SK-N-SH (cell line): ENCODE results near the gene TRIP13. TPM values are rescaled to one million over a fixed set of nuclear protein-coding genes. Genes with fewer than 3 reads are reported as not detected.

Source experiments
- CTCF ChIA-PET: fragments of 300-600, 350-600 bp; formaldehyde crosslinking; extraction: SDS; loops from one replicate; lab custom pipeline; 2021; lab: Yijun Ruan, JAX
- POLR2A ChIA-PET: fragments of 350-600 bp; sonication (Branson Sonifier 250); formaldehyde crosslinking; extraction: SDS; loops from one replicate; lab custom pipeline; 2020; ENCODE audit warnings: antibody characterized with exemption, inconsistent platforms; lab: Yijun Ruan, JAX
- DNase-seq: peaks from one replicate; pipeline ENCODE4 v3.0.0; 2012
- H2AFZ ChIP-seq: fragments of 200-600 bp; sonication (generic); 2 replicates; pipeline ENCODE4 v1.8.1; 2016; ENCODE audit warnings: antibody characterized with exemption, mild to moderate bottlenecking, low read depth
- H3F3A ChIP-seq: fragments of 200-600 bp; sonication (generic); replicated peaks from 2 replicates; pipeline ENCODE3; 2016; ENCODE audit warnings: antibody characterized with exemption, mild to moderate bottlenecking; ENCODE audit not compliant: insufficient read depth
- H3K27ac ChIP-seq, 2 experiments: fragments of 200-500 bp in 1 of 2; fragments of 200-600 bp in 1 of 2; sonication (Bioruptor generic) in 1 of 2; sonication (generic), shearing (Covaris generic) in 1 of 2; 2 replicates each; pipeline versions ENCODE4 v1.5.1 to v1.6.1; 2014 to 2016; ENCODE audit warnings: low read depth in 2 of 2, inconsistent platforms in 1 of 2, low read length in 1 of 2, mild to moderate bottlenecking in 1 of 2, mixed read lengths in 1 of 2
- H3K27me3 ChIP-seq: fragments of 200-600 bp; sonication (generic), shearing (Covaris generic); 2 replicates; pipeline ENCODE4 v1.6.1; 2016; ENCODE audit warnings: mixed run types; ENCODE audit not compliant: insufficient read depth
- H3K36me3 ChIP-seq, 2 experiments: fragments of 200-500 bp in 1 of 2; fragments of 200-600 bp in 1 of 2; sonication (Bioruptor generic) in 1 of 2; sonication (generic) in 1 of 2; replicated peaks in 1 of 2; 2 replicates each; pipeline versions ENCODE3 to v1.5.1; 2014 to 2016; ENCODE audit warnings: low read length in 1 of 2, mild to moderate bottlenecking in 1 of 2; ENCODE audit not compliant: insufficient read depth in 2 of 2, control insufficient read depth in 1 of 2
- H3K4me1 ChIP-seq, 2 experiments: fragments of 200-500 bp in 1 of 2; fragments of 200-600 bp in 1 of 2; sonication (Bioruptor generic) in 1 of 2; sonication (generic), shearing (Covaris generic) in 1 of 2; 2 replicates each; pipeline versions ENCODE4 v1.5.1 to v1.6.1; 2014 to 2016; ENCODE audit warnings: low read depth in 1 of 2, low read length in 1 of 2, mixed run types in 1 of 2; ENCODE audit not compliant: insufficient read depth in 2 of 2, control insufficient read depth in 1 of 2
- H3K4me2 ChIP-seq: fragments of 200-600 bp; sonication (generic), shearing (Covaris generic); 2 replicates; pipeline ENCODE4 v1.6.1; 2017; ENCODE audit warnings: mixed run types
- H3K4me3 ChIP-seq, 2 experiments: fragments of 200-500 bp in 1 of 2; fragments of 200-600 bp in 1 of 2; sonication (Bioruptor generic) in 1 of 2; sonication (generic), shearing (Covaris generic) in 1 of 2; 2 replicates each; pipeline versions ENCODE4 v1.5.1 to v1.8.1; 2014 to 2016; ENCODE audit warnings: low read depth in 2 of 2, inconsistent platforms in 1 of 2, low read length in 1 of 2, mild to moderate bottlenecking in 1 of 2, mixed read lengths in 1 of 2, moderate library complexity in 1 of 2
- H3K79me2 ChIP-seq: fragments of 200-600 bp; sonication (generic); 2 replicates; pipeline ENCODE4 v1.8.1; 2017; ENCODE audit warnings: mild to moderate bottlenecking; ENCODE audit not compliant: insufficient read depth
- H3K9ac ChIP-seq: fragments of 200-600 bp; sonication (generic); 2 replicates; pipeline ENCODE4 v1.6.1; 2017; ENCODE audit warnings: mixed run types
- H3K9me2 ChIP-seq: fragments of 200-600 bp; sonication (generic); 2 replicates; pipeline ENCODE4 v1.6.1; 2017; ENCODE audit warnings: mixed run types
- H3K9me3 ChIP-seq: fragments of 200-600 bp; sonication (generic); 2 replicates; pipeline ENCODE4 v1.6.1; 2017; ENCODE audit warnings: mixed run types, mild to moderate bottlenecking, moderate library complexity
- H4K20me1 ChIP-seq: fragments of 200-600 bp; sonication (generic); 2 replicates; pipeline ENCODE4 v1.6.1; 2017; ENCODE audit warnings: mild to moderate bottlenecking, mixed run types; ENCODE audit not compliant: insufficient read depth
- CTCF ChIP-seq: fragments of 200-600 bp; sonication (generic); IDR thresholded peaks from 2 replicates; pipeline ENCODE4 v1.6.1; 2017; ENCODE audit warnings: antibody characterized with exemption, mild to moderate bottlenecking, moderate library complexity
- ELF1 ChIP-seq: IDR thresholded peaks from 2 replicates; pipeline ENCODE4 v1.4.0; 2012
- EP300 ChIP-seq, 2 experiments: IDR thresholded peaks; 2 replicates each; pipeline versions ENCODE4 v1.4.0 to v1.6.1; 2012; ENCODE audit warnings: borderline replicate concordance in 1 of 2, low read depth in 1 of 2, low read length in 1 of 2
- EZH2phosphoT487 ChIP-seq: fragments of 200-600 bp; sonication (generic); IDR thresholded peaks from 2 replicates; pipeline ENCODE4 v1.6.1; 2017; ENCODE audit warnings: low read depth, mixed run types, mild to moderate bottlenecking, antibody characterized with exemption, moderate library complexity, borderline replicate concordance
- FOSL2 ChIP-seq: IDR thresholded peaks from 2 replicates; pipeline ENCODE4 v1.4.0; 2012; ENCODE audit warnings: low read depth, mild to moderate bottlenecking, moderate library complexity, borderline replicate concordance
- FOXM1 ChIP-seq: IDR thresholded peaks from 2 replicates; pipeline ENCODE4 v1.4.0; 2012; ENCODE audit warnings: low read depth, mild to moderate bottlenecking
- GATA2 ChIP-seq: sonication (generic); formaldehyde crosslinking; IDR thresholded peaks from 2 replicates; pipeline ENCODE4 v1.5.0; 2020; ENCODE audit warnings: mild to moderate bottlenecking, missing genetic modification reagents
- IRF3 ChIP-seq: fragments of 150-350 bp; IDR thresholded peaks from 2 replicates; pipeline ENCODE4 v1.6.1; 2016; ENCODE audit warnings: mild to moderate bottlenecking, low read depth, low read length
- JUND ChIP-seq: IDR thresholded peaks from 2 replicates; pipeline ENCODE4 v1.4.0; 2012
- MAX ChIP-seq: IDR thresholded peaks from 2 replicates; pipeline ENCODE4 v1.4.0; 2012; ENCODE audit warnings: low read depth
- MEF2A ChIP-seq: IDR thresholded peaks from 2 replicates; pipeline ENCODE4 v1.4.0; 2012; ENCODE audit warnings: low read depth, borderline replicate concordance
- MXI1 ChIP-seq: IDR thresholded peaks from 2 replicates; pipeline ENCODE4 v1.6.1; 2012; ENCODE audit warnings: mild to moderate bottlenecking, low read depth, low read length, improper control_type of control experiment
- POLR2AphosphoS5 ChIP-seq: IDR thresholded peaks from 2 replicates; pipeline ENCODE4 v1.6.1; 2012; ENCODE audit warnings: low read depth, low read length
- REST ChIP-seq: IDR thresholded peaks from 2 replicates; pipeline ENCODE4 v1.6.1; 2012; ENCODE audit warnings: mild to moderate bottlenecking, low read depth, low read length, moderate library complexity
- SMC3 ChIP-seq: IDR thresholded peaks from 2 replicates; pipeline ENCODE4 v1.6.1; 2012; ENCODE audit warnings: low read depth, low read length, improper control_type of control experiment
- ZBTB33 ChIP-seq: IDR thresholded peaks from 2 replicates; pipeline ENCODE4 v1.4.0; 2012; ENCODE audit warnings: low read depth, borderline replicate concordance
- WGBS: methylation state at CpG from one replicate; pipeline ENCODE4 v1.1.6; 2017; ENCODE audit warnings: low lambda C conversion rate; 5-methylcytosine and 5-hydroxymethylcytosine counted together
- polyA plus RNA-seq, 3 experiments: library from polyadenylated mRNA; depleted of rRNA; stranded (reverse); fragments of >200 nt; gene quantifications; 2 replicates each; pipeline ENCODE4 v1.2.3, GENCODE V29; 2012

TRIP13 gene
- polyA plus RNA-seq, 1 of the 3 experiments (the other 2 are of a cell fraction) = 24.1 TPM

- TF ChIP-seq IRF3 (no peak), ELF1 (no peak), POLR2AphosphoS5 (no peak)
These were observed 15.5 kb downstream of the TRIP13 start (continued) for GRCh38 chr5:908172-908571.

- H3K9ac ChIP-seq = no peak overlapping the region
- H3K4me3 ChIP-seq = no peak overlapping the region
- no peaks in the 10 kb centered on the region for H3K9me3 ChIP-seq
- no peaks in the 10 kb centered on the region for H3K9me2 ChIP-seq
- no peak overlapping the region for H2AFZ ChIP-seq
- TF ChIP-seq FOSL2 (no peak), EZH2phosphoT487 (no peak), MEF2A (no peak)
- 90% methylated on average over 7 of the region's 8 CpGs for WGBS
- peaks cover 13% of the 10 kb centered on the region for H3F3A ChIP-seq
- ChIA-PET CTCF (interaction anchor here (1.0 to 2.8 kb wide), 3 partner anchors 15 to 736 kb away, joined by 3 to 9 read pairs (median 4); no protein-coding TSS in a partner anchor), POLR2A (no interaction called here)
- H3K27me3 ChIP-seq = no peaks in the 10 kb centered on the region
- DNase-seq = no peak
- H3K4me1 ChIP-seq = peaks cover 0 to 8% of the 10 kb centered on the region in 2 experiments; a peak in 2 of 4 replicates
- H3K27ac ChIP-seq = no peak overlapping the region
- H4K20me1 ChIP-seq = no peaks in the 10 kb centered on the region
- peaks cover 9 to 47% of the 10 kb centered on the region in 2 experiments for H3K36me3 ChIP-seq
- peaks cover 3% of the 10 kb centered on the region; the same call in 1 of the 2 replicates for H3K79me2 ChIP-seq
- no peak overlapping the region for H3K4me2 ChIP-seq
These were observed 16.4 kb downstream of the TRIP13 start for GRCh38 chr5:909086-909485.

- Histone ChIP-seq H4K20me1 (no peaks in the 10 kb centered on the region), H3K27ac (no peak overlapping the region), H2AFZ (no peak overlapping the region), H3K9me3 (no peaks in the 10 kb centered on the region), H3K4me2 (no peak overlapping the region), H3K4me1 (peaks cover 0 to 8% of the 10 kb centered on the region in 2 experiments; a peak in 2 of 4 replicates), H3F3A (peaks cover 13% of the 10 kb centered on the region), H3K4me3 (no peak overlapping the region), H3K79me2 (peaks cover 11% of the 10 kb centered on the region; the same call in 1 of the 2 replicates), H3K27me3 (no peaks in the 10 kb centered on the region), H3K9me2 (no peaks in the 10 kb centered on the region), H3K36me3 (peaks cover 6 to 47% of the 10 kb centered on the region in 2 experiments), H3K9ac (no peak overlapping the region)
- ChIA-PET POLR2A (no interaction called here), CTCF (interaction anchor here (0.7 to 1.4 kb wide), 3 partner anchors 14 to 735 kb away, joined by 3 read pairs; no protein-coding TSS in a partner anchor)
- no peak for DNase-seq
- WGBS = 96% methylated on average over 17 of the region's 18 CpGs
- TF ChIP-seq EP300 (IDR thresholded peaks at IDR 0.05; ENCODE audit: borderline replicate concordance in 1 of 2, low read depth in 1 of 2, low read length in 1 of 2) (no peak), SMC3 (no peak), CTCF (no peak), FOXM1 (no peak), JUND (no peak), GATA2 (CRISPR knock-in tag) (no peak), REST (no peak), MAX (no peak), ZBTB33 (no peak), MXI1 (no peak)
These were observed 17.5 kb downstream of the TRIP13 start for GRCh38 chr5:909994-910768.
